ENCODE results near the gene STPG2.

DNA sequence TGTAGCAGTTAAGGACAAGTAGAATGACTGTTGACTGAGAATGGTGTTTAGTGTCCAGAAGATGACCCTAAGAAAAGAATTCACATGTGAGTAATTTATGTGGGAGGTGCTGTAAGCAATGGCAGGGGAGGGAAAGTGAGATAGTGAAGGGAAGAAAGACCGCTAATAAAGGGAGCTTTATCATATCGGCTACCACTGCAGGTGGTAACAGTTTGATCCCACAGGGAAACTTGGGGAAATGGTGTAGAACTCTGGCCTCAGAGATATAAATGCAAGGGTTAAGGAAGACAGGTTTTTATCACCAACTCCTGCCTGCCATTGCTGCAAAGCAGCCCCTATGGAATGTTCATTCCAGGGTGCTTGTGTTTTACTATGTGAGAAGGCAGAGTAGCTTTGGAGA lies 489.6 kb downstream of the STPG2 start:
- TF ChIP-seq STAT3 (IDR thresholded peaks at IDR 0.05; ENCODE audit: low read depth, low read length) (no peak), CHD4 (IDR thresholded peaks at IDR 0.05) (no peak), ZZZ3 (IDR thresholded peaks at IDR 0.05; ENCODE audit: control insufficient read depth, insufficient read length, low read depth) (no peak), HDAC2 (IDR thresholded peaks at IDR 0.05) (no peak), TCF12 (IDR thresholded peaks at IDR 0.05; ENCODE audit: low read depth, low read length) (no peak), ZBTB40 (IDR thresholded peaks at IDR 0.05; ENCODE audit: borderline replicate concordance) (no peak), ZNF384 (IDR thresholded peaks at IDR 0.05; ENCODE audit: borderline replicate concordance, low read depth, low read length) (no peak), USF2 (IDR thresholded peaks at IDR 0.05; ENCODE audit: borderline replicate concordance, low read depth, low read length) (no peak), STAT1 (conservative IDR thresholded peaks at IDR 0.05) (no peak), RCOR1 (conservative IDR thresholded peaks at IDR 0.05; ENCODE audit: low read depth, low read length) (no peak)
- TF ChIP-seq, protein P1, sequence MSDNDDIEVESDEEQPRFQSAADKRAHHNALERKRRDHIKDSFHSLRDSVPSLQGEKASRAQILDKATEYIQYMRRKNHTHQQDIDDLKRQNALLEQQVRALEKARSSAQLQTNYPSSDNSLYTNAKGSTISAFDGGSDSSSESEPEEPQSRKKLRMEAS (IDR thresholded peaks at IDR 0.05; ENCODE audit: low read depth, low read length), result no peak
- TF ChIP-seq, protein P2, sequence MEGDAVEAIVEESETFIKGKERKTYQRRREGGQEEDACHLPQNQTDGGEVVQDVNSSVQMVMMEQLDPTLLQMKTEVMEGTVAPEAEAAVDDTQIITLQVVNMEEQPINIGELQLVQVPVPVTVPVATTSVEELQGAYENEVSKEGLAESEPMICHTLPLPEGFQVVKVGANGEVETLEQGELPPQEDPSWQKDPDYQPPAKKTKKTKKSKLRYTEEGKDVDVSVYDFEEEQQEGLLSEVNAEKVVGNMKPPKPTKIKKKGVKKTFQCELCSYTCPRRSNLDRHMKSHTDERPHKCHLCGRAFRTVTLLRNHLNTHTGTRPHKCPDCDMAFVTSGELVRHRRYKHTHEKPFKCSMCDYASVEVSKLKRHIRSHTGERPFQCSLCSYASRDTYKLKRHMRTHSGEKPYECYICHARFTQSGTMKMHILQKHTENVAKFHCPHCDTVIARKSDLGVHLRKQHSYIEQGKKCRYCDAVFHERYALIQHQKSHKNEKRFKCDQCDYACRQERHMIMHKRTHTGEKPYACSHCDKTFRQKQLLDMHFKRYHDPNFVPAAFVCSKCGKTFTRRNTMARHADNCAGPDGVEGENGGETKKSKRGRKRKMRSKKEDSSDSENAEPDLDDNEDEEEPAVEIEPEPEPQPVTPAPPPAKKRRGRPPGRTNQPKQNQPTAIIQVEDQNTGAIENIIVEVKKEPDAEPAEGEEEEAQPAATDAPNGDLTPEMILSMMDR (IDR thresholded peaks at IDR 0.05 in 2 of 3, conservative IDR thresholded peaks at IDR 0.05 in 1 of 3; ENCODE audit: control insufficient read depth in 2 of 3, extremely low read depth in 1 of 3, insufficient read depth in 1 of 3, low read depth in 3 of 3, low read length in 3 of 3), result no peak
